OCI-LY3 (cell line): ENCODE data around the gene JUND.

Experiments used
- CTCF ChIP-seq: fragments of 200-600, 300-600 bp; sonication (generic); IDR thresholded peaks from 2 replicates; pipeline ENCODE4 v1.5.1; 2014; ENCODE audit warnings: antibody characterized with exemption, low read length, low read depth
- EZH2phosphoT487 ChIP-seq: fragments of 200-600 bp; shearing (Covaris generic); IDR thresholded peaks from 2 replicates; pipeline ENCODE4 v1.6.1; 2018; ENCODE audit warnings: antibody characterized with exemption, mixed run types, low read depth

- TF ChIP-seq CTCF (no peak), EZH2phosphoT487 (no peak)
These were observed 16.4 kb downstream of the JUND start for GRCh38 chr19:18264971-18265540.
